Measurements from ENCODE around the gene UBE4B.

Gene UBE4B

GRCh38 chr1:10033359-10033845 lies 644 bp downstream of the UBE4B start:
- peak in 2 of 3 experiments; percentile 4 to 7 for DNase-seq (ENCODE audit: low read depth in 2 of 3, low spot score in 2 of 3)

GRCh38 chr1:10042746-10043145 lies 10.0 kb downstream of the UBE4B start:
- DNase-seq (ENCODE audit: low read depth in 2 of 3, low spot score in 2 of 3): no peak

GRCh38 chr1:10045480-10046355 lies 13.0 kb downstream of the UBE4B start:
- no peak for DNase-seq (ENCODE audit: low read depth in 2 of 3, low spot score in 2 of 3)

- DNase-seq (ENCODE audit: low read depth in 2 of 3, low spot score in 2 of 3): no peak
These were observed 13.8 kb downstream of the UBE4B start for GRCh38 chr1:10046356-10047085.

- no peak for DNase-seq (ENCODE audit: low read depth in 2 of 3, low spot score in 2 of 3)
These were observed 15.8 kb downstream of the UBE4B start for GRCh38 chr1:10048601-10049000.

GRCh38 chr1:10050611-10051010 lies 17.9 kb downstream of the UBE4B start:
- no peak for DNase-seq (ENCODE audit: low read depth in 2 of 3, low spot score in 2 of 3)

GRCh38 chr1:10051656-10052055 lies 18.9 kb downstream of the UBE4B start:
- DNase-seq (ENCODE audit: low read depth in 2 of 3, low spot score in 2 of 3): no peak

GRCh38 chr1:10052347-10052746 lies 19.6 kb downstream of the UBE4B start:
- no peak for DNase-seq (ENCODE audit: low read depth in 2 of 3, low spot score in 2 of 3)

GRCh38 chr1:10054465-10054864 lies 21.7 kb downstream of the UBE4B start:
- no peak for DNase-seq (ENCODE audit: low read depth in 2 of 3, low spot score in 2 of 3)

GRCh38 chr1:10056599-10056987 lies 23.8 kb downstream of the UBE4B start:
- DNase-seq (ENCODE audit: low read depth in 2 of 3, low spot score in 2 of 3): no peak

GRCh38 chr1:10057343-10057742 lies 24.6 kb downstream of the UBE4B start:
- DNase-seq (ENCODE audit: low read depth in 2 of 3, low spot score in 2 of 3): no peak

- no peak for DNase-seq (ENCODE audit: low read depth in 2 of 3, low spot score in 2 of 3)
These were observed 25.0 kb downstream of the UBE4B start for GRCh38 chr1:10057796-10058195.

GRCh38 chr1:10059342-10059718 lies 26.6 kb downstream of the UBE4B start:
- no peak for DNase-seq (ENCODE audit: low read depth in 2 of 3, low spot score in 2 of 3)

- DNase-seq (ENCODE audit: low read depth in 2 of 3, low spot score in 2 of 3): no peak
These were observed 27.7 kb downstream of the UBE4B start for GRCh38 chr1:10060311-10061100.

- DNase-seq (ENCODE audit: low read depth in 2 of 3, low spot score in 2 of 3): no peak
These were observed 28.5 kb downstream of the UBE4B start for GRCh38 chr1:10061276-10061675.

- no peak for DNase-seq (ENCODE audit: low read depth in 2 of 3, low spot score in 2 of 3)
These were observed 31.1 kb downstream of the UBE4B start for GRCh38 chr1:10063878-10064277.

GRCh38 chr1:10064416-10065343 lies 31.9 kb downstream of the UBE4B start:
- DNase-seq (ENCODE audit: low read depth in 2 of 3, low spot score in 2 of 3): no peak

GRCh38 chr1:10065344-10065685 lies 32.6 kb downstream of the UBE4B start:
- no peak for DNase-seq (ENCODE audit: low read depth in 2 of 3, low spot score in 2 of 3)

GRCh38 chr1:10065760-10066159 lies 33.0 kb downstream of the UBE4B start:
- DNase-seq (ENCODE audit: low read depth in 2 of 3, low spot score in 2 of 3): no peak

GRCh38 chr1:10068605-10069294 lies 36.0 kb downstream of the UBE4B start:
- DNase-seq (ENCODE audit: low read depth in 2 of 3, low spot score in 2 of 3): no peak
